Measurements from ENCODE around the gene WNT1.

Gene WNT1

DNA sequence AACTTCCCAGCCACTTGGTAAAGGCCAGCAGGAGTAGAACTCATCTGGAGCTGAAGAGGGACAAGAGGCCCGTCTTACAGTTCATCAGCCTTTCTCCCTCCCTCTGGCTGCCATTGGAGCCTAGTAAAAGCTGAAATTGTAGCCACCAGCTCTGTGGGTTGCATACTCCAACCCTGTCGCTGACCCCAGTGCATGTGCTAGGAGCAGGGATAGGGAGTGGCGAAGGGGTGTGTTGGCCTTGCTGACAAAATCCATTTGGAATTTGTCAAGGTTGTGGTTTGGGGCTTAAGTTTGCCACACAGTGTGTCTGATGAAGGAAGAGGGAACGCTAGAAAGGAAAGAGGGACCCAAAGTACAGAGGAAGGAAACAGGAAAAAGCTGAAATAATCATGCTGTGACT is 16.8 kb upstream of the WNT1 start:
- no peak for DNase-seq (ENCODE audit: low read depth in 3 of 3)

DNA sequence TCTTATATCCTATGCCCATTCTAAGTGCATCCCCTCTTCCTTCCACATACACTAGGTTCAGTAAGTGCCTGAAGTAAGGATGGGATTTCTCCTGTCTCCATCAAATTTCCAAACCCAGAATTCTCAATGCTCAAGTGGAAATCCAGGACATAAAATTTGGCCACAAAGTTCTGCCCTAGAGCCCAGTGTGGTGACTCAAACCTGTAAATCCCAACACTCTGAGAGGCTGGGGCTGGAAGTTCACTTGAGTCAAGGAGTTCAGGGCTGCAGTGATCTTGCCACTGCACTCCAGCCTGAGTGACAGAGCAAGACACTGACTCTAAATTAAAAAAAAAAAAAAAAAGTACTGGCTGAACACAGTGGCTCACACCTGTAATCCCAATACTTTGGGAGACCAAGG is 16.3 kb upstream of the WNT1 start:
- no peak for DNase-seq (ENCODE audit: low read depth in 3 of 3)

DNA sequence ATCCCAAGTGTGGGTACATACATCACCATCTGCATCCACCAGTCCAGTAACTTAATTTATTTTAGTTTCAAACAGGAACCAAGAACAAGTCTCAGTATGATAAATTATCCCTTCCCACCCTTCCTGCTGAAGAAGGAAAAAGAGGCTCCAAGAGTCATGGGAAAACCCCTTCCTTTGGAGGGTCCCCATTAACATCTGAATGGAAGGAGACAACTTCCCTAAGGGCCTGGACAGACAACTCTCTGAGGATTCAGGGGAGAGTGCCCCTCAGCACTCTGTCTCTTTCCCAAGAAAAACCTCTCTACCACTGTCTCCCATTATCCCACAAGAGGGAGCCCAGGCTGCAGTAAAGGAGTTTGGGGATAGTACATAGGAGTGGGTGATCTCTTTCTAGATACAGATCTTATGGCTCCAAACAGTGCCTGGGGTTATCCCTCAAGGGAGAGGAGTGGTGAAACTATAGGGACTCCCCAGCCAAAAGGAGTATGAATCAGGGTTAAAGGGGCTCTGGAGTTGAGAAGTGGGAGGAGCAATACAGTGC is 12.8 kb upstream of the WNT1 start:
- no peak for DNase-seq (ENCODE audit: low read depth in 3 of 3)

GRCh38 chr12:48966177-48966895 is 11.8 kb upstream of the WNT1 start:
- no peak for DNase-seq (ENCODE audit: low read depth in 3 of 3)

DNA sequence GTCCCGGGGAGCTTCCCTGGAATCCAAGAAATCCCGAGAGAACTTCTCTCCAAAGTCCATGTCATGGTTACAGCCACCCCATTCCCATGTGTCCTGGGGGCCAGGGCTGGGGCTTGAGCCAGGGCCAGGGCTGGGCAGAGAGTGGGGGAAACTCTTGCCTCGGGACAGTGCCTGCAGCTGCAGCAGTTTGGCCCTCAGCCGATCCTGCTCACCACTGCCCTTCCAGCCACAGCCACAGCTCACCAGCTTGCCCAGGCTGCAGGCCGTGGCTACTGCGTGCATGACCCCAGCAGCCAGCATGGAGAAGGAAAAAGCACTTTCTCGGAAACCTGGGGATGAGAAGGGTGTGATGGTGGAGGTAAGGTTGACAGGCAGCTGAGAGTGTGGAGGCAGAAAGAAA is 10.1 kb upstream of the WNT1 start:
- DNase-seq (ENCODE audit: low read depth in 3 of 3) = no peak

GRCh38 chr12:48968467-48968866 is 9.7 kb upstream of the WNT1 start:
- no peak for DNase-seq (ENCODE audit: low read depth in 3 of 3)

GRCh38 chr12:48969160-48969771 is 8.9 kb upstream of the WNT1 start:
- DNase-seq (ENCODE audit: low read depth in 3 of 3) = no peak

DNA sequence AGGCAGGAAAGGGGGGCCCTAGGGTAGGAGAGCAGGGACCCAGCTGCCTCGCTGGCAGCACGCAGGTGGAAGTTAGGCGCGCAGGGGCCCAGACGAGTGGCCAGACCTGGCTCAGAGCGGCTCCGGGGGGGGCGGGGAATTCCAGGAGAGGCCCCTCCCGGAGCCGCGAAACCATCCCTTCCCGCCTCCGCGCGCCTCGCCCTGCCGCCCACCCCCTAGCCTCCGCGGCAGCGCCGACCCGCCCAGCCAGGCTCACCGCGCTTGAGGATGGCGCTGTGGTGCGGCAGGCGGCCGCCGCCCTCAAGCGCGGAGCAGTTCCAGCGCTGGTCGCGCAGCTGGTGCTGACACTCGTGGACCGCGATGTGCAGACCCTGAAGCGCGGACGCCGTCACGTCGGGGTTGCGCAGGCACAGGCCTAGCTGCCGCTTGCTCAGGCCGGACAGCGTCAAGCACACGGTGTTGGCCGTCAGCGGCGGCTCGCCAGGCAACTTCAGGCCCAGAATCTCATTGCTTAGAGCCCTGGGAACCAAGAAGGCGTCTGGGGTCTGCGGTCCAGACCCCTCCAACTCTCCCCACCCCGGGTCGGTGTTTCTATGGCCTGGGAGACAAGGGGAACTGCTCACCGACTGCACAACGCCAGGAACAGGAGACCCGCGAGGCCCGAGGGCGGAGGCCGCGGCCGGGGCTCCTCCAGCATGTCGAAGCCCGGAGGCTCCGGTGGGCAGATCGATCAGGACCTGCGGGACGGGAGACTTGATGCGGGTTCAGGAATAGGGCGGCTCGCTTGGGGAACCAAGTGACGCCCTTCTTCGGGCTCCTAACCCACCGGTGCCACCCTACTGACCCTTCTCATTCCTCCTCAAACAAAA is 8.1 kb upstream of the WNT1 start:
- DNase-seq (ENCODE audit: low read depth in 3 of 3) = peak in 1 of 3 experiments; percentile 43

DNA sequence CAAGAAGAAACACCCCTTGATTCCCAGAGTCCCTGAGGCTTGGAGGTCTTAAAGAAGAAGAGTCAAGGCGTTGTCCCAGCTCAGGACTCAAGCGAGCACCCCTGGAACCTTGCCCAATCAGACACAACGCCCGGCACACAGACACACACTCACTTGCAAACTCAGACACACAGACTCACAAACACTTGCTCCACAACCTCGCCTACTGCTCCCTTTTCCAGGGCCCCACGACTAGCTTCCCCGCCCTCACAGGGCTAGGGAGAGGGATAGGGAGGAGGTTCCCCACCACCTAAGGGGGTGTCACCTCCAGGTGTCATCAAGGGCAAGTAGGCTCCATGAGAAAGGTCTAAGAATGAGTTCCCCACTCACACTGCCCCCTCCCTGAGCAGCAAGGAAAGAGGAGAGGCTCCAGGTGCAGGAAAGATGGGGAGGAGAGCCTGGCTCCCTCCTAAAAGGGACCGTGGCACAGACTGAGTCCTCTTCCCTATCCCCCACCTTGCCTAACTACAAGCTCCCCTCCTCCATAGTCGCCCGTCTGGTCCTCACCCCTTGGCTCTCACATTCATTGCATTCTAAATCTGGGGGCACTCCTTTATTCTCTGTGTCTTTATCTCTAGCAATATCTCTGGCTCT is 7.3 kb upstream of the WNT1 start:
- DNase-seq (ENCODE audit: low read depth in 3 of 3) = no peak

DNA sequence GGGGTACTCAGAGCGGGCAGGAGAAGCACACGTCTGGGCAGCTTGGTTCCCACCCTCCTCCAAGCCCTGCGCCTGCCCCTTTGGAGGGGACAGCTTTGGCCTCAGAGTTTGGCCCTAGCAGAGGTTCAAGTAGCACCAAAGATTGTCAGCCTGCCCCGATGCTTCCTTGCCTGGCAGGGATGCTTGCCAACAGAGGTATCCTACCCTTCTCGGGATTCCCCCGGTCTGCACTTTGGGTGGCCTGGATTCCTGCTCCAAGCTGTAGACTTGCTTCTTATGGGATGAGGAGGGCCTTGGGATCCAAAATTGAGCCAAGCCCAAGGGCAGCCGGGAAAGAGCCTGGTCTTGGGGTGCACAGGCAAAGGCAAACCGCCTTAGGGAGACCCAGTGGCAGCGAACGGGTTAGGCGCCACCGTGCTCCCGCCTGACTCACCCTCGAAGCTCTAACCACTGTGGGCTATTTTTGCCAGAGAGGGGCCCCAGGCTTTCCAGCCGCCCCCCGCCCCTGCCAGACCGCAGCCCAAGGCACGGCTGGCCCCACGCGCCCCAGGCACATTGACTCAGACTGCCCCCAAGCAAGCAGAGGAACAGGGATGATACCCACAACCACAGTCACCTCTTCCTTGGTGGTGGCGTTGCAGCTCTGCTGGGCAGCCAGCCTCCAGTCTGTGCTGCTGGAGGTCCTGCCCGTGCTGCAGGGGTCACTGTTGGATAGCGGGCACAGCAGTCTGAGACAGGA is 5.7 kb upstream of the WNT1 start:
- DNase-seq (ENCODE audit: low read depth in 3 of 3) = peak in 1 of 3 experiments; percentile 55

DNA sequence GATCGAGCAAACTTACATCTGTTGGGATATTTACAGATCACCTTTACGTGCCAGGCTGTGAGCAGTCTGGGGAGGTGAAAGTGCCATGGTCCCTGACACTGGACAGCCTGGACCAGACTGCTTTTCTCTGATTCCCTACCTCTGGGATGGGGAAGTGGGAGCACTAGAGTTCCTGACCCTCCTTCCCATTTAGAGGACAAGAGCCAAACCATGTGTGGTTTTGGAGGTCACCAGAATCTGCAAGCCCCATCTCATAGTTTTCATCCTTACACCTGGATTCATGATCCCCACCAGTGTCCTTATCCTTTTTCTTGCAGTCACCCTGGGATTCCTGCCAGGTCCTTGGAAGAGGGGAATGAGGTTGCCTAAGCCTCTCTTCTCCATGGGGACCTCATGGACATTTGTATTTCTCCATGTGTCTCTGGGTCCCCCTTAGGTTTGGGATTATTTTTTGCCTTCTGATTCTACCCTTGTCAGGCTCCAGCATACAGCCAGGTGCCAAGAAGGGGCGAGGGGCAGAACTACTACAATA is 5.1 kb upstream of the WNT1 start:
- no peak for DNase-seq (ENCODE audit: low read depth in 3 of 3)

GRCh38 chr12:48973531-48973930 is 4.6 kb upstream of the WNT1 start:
- no peak for DNase-seq (ENCODE audit: low read depth in 3 of 3)

DNA sequence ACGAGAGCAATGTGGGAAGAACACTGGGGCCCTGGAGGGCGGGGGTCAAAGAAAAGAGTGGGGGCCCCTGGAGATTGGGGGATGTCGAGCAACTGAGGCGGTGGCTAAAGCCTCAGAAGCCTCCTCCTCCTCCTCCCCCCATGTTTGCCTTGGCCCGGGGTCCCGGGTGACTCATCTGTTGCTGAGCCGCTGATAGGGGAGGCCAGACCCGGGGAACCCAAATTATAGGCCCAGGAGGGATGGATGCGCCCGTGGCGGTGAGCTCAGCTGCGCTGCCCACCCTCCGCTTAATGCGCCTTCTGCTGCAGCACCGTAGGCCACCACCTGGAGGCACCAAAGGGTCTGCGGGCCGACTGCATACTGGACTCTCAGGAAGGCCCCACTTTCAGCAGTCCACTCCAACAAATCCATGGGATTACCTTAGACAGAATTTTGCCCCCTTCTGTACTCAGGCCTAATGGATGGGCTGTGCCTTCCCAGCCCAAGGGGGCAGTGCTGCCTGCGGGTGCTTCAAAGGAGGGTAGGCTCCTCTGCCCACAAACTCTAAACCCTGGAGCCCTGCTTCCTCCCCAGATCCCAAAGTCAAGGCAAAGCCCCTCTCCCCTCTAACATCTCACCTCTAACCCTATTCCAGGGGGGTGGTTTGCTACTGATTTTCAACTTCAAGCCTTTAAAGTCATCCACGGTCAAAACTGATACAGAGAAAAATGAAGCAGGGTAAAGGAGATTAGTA is 4.0 kb upstream of the WNT1 start:
- no peak for DNase-seq (ENCODE audit: low read depth in 3 of 3)

- DNase-seq (ENCODE audit: low read depth in 3 of 3) = peak; percentile 61 to 81 (median 67)
These were observed 536 bp upstream of the WNT1 start for GRCh38 chr12:48977290-48978281.

- no peak for DNase-seq (ENCODE audit: low read depth in 3 of 3)
These were observed 849 bp downstream of the WNT1 start for GRCh38 chr12:48978741-48979601.

- DNase-seq (ENCODE audit: low read depth in 3 of 3) = no peak
These were observed 1.7 kb downstream of the WNT1 start for GRCh38 chr12:48979602-48980388.

GRCh38 chr12:48980389-48980952 is 2.3 kb downstream of the WNT1 start:
- peak in 1 of 3 experiments; percentile 29 for DNase-seq (ENCODE audit: low read depth in 3 of 3)

Data from stimulated activated CD4-positive, alpha-beta T cell treated with anti-CD3 and anti-CD28 coated beads, TNF-alpha, amount 100 ng/mL, for 24 hours (primary cell).